ENCODE results near the gene MANBA.
"Not testable (repeated sequence)": the region's sequence is repeated elsewhere in the genome, so short reads cannot be mapped to it uniquely, and the experiment has no call there.

The MANBA gene

GRCh38 chr4:102713096-102713495, 47.7 kb downstream of the MANBA start:
- Histone ChIP-seq H4K12ac (ENCODE audit: low read depth, low read length) (no peak overlapping the region), H3K18ac (ENCODE audit: low read length) (no peak overlapping the region), H2AFZ (ENCODE audit: insufficient read depth, low read length, poor library complexity) (no peak overlapping the region), H3K79me1 (ENCODE audit: low read length) (peaks cover 24% of the 10 kb centered on the region), H2BK120ac (ENCODE audit: insufficient read depth, low read length, poor library complexity) (no peak overlapping the region), H3K9ac (ENCODE audit: low read length) (no peak overlapping the region), H2AK5ac (ENCODE audit: low read length) (no peak overlapping the region), H3K23ac (ENCODE audit: low read length) (no peak overlapping the region), H3K36me3 (ENCODE audit: control insufficient read depth in 1 of 2, insufficient read depth in 2 of 2, low read length in 2 of 2) (peaks cover 4 to 6% of the 10 kb centered on the region in 2 experiments), H3K27ac (ENCODE audit: low read depth, low read length) (peak overlapping the region; percentile 80), H2BK5ac (ENCODE audit: low read depth, low read length, poor library complexity) (no peak overlapping the region), H3K27me3 (ENCODE audit: insufficient read depth, low read length) (no peaks in the 10 kb centered on the region), H4K91ac (ENCODE audit: low read depth, low read length) (no peak overlapping the region), H3K14ac (ENCODE audit: low read length) (no peak overlapping the region), H3K9me3 (ENCODE audit: insufficient read depth, low read depth, low read length) (no peaks in the 10 kb centered on the region), H3K4me1 (ENCODE audit: control insufficient read depth in 1 of 2, insufficient read depth in 2 of 2, low read length in 2 of 2) (peaks cover 8 to 15% of the 10 kb centered on the region in 2 experiments), H3K4me3 (ENCODE audit: low read depth, low read length) (no peak overlapping the region), H4K8ac (ENCODE audit: low read depth, low read length) (no peak overlapping the region), H3K79me2 (ENCODE audit: control insufficient read depth, insufficient read depth, low read length, poor library complexity) (peaks cover 3% of the 10 kb centered on the region), H3K4ac (ENCODE audit: low read depth, low read length) (no peak overlapping the region), H3K4me2 (ENCODE audit: low read length) (no peak overlapping the region), H2BK12ac (ENCODE audit: low read length) (no peak overlapping the region)
- WGBS (ENCODE audit: extremely low coverage, insufficient coverage, insufficient read length): no CpG with 5 or more reads among the region's 3 CpGs
- peak in 1 of 2 donors; percentile 69 for DNase-seq

- H3K79me2 ChIP-seq (ENCODE audit: control insufficient read depth, insufficient read depth, low read length, poor library complexity): peaks cover 5% of the 10 kb centered on the region
- H3K36me3 ChIP-seq (ENCODE audit: control insufficient read depth in 1 of 2, insufficient read depth in 2 of 2, low read length in 2 of 2): peaks cover 4 to 6% of the 10 kb centered on the region in 2 experiments
- no peaks in the 10 kb centered on the region for H3K27me3 ChIP-seq (ENCODE audit: insufficient read depth, low read length)
- no peak overlapping the region for H3K4me2 ChIP-seq (ENCODE audit: low read length)
- H2BK12ac ChIP-seq (ENCODE audit: low read length): no peak overlapping the region
- no peak overlapping the region for H2AFZ ChIP-seq (ENCODE audit: insufficient read depth, low read length, poor library complexity)
- no peak for DNase-seq
- no peak overlapping the region for H4K91ac ChIP-seq (ENCODE audit: low read depth, low read length)
- H3K23ac ChIP-seq (ENCODE audit: low read length): no peak overlapping the region
- no peak overlapping the region for H3K14ac ChIP-seq (ENCODE audit: low read length)
- no peak overlapping the region for H4K8ac ChIP-seq (ENCODE audit: low read depth, low read length)
- no peak overlapping the region for H3K18ac ChIP-seq (ENCODE audit: low read length)
- H3K27ac ChIP-seq (ENCODE audit: low read depth, low read length): no peak overlapping the region
- no CpG with 5 or more reads among the region's 3 CpGs for WGBS (ENCODE audit: extremely low coverage, insufficient coverage, insufficient read length)
- H2BK120ac ChIP-seq (ENCODE audit: insufficient read depth, low read length, poor library complexity): no peak overlapping the region
- H2AK5ac ChIP-seq (ENCODE audit: low read length): no peak overlapping the region
- peaks cover 21% of the 10 kb centered on the region for H3K79me1 ChIP-seq (ENCODE audit: low read length)
- H3K9me3 ChIP-seq (ENCODE audit: insufficient read depth, low read depth, low read length): no peaks in the 10 kb centered on the region
- no peak overlapping the region for H3K9ac ChIP-seq (ENCODE audit: low read length)
- no peak overlapping the region for H3K4me3 ChIP-seq (ENCODE audit: low read depth, low read length)
- peaks cover 8 to 15% of the 10 kb centered on the region in 2 experiments for H3K4me1 ChIP-seq (ENCODE audit: control insufficient read depth in 1 of 2, insufficient read depth in 2 of 2, low read length in 2 of 2)
- no peak overlapping the region for H4K12ac ChIP-seq (ENCODE audit: low read depth, low read length)
- H3K4ac ChIP-seq (ENCODE audit: low read depth, low read length): no peak overlapping the region
- H2BK5ac ChIP-seq (ENCODE audit: low read depth, low read length, poor library complexity): no peak overlapping the region
Observed at GRCh38 chr4:102710986-102711385, 49.8 kb downstream of the MANBA start.

GRCh38 chr4:102709060-102709459, 51.7 kb downstream of the MANBA start:
- H4K8ac ChIP-seq (ENCODE audit: low read depth, low read length): peak overlapping the region; percentile 50
- not testable (repeated sequence) for H2BK5ac ChIP-seq (ENCODE audit: low read depth, low read length, poor library complexity); H4K12ac ChIP-seq (ENCODE audit: low read depth, low read length); H2AK5ac ChIP-seq (ENCODE audit: low read length); DNase-seq; H3K79me2 ChIP-seq (ENCODE audit: control insufficient read depth, insufficient read depth, low read length, poor library complexity); H3K9me3 ChIP-seq (ENCODE audit: insufficient read depth, low read depth, low read length); H2BK120ac ChIP-seq (ENCODE audit: insufficient read depth, low read length, poor library complexity); H3K14ac ChIP-seq (ENCODE audit: low read length); H3K4me3 ChIP-seq (ENCODE audit: low read depth, low read length); H3K27me3 ChIP-seq (ENCODE audit: insufficient read depth, low read length); H2AFZ ChIP-seq (ENCODE audit: insufficient read depth, low read length, poor library complexity); H3K18ac ChIP-seq (ENCODE audit: low read length); H3K9ac ChIP-seq (ENCODE audit: low read length); H3K27ac ChIP-seq (ENCODE audit: low read depth, low read length); H3K23ac ChIP-seq (ENCODE audit: low read length); H3K36me3 ChIP-seq (ENCODE audit: control insufficient read depth in 1 of 2, insufficient read depth in 2 of 2, low read length in 2 of 2); H3K4me2 ChIP-seq (ENCODE audit: low read length)
- peak overlapping the region; percentile 10 for H3K4ac ChIP-seq (ENCODE audit: low read depth, low read length)
- H2BK12ac ChIP-seq (ENCODE audit: low read length): peak overlapping the region; percentile 51
- peak overlapping the region; percentile 45 for H4K91ac ChIP-seq (ENCODE audit: low read depth, low read length)
- H3K4me1 ChIP-seq (ENCODE audit: control insufficient read depth in 1 of 2, insufficient read depth in 2 of 2, low read length in 2 of 2): peaks cover 21 to 22% of the 10 kb centered on the region in 2 experiments
- WGBS (ENCODE audit: extremely low coverage, insufficient coverage, insufficient read length): no CpG with 5 or more reads among the region's 1 CpG
- peaks cover 27% of the 10 kb centered on the region for H3K79me1 ChIP-seq (ENCODE audit: low read length)

GRCh38 chr4:102707150-102707549, 53.6 kb downstream of the MANBA start:
- no peak overlapping the region for H3K23ac ChIP-seq (ENCODE audit: low read length)

More at GRCh38 chr4:102707150-102707549, 53.6 kb downstream of the MANBA start:
- no peak overlapping the region for H3K18ac ChIP-seq (ENCODE audit: low read length)
- no peak overlapping the region for H4K12ac ChIP-seq (ENCODE audit: low read depth, low read length)
- no peaks in the 10 kb centered on the region for H3K9me3 ChIP-seq (ENCODE audit: insufficient read depth, low read depth, low read length)
- H3K9ac ChIP-seq (ENCODE audit: low read length): no peak overlapping the region
- no peak overlapping the region for H4K8ac ChIP-seq (ENCODE audit: low read depth, low read length)
- H2BK120ac ChIP-seq (ENCODE audit: insufficient read depth, low read length, poor library complexity): no peak overlapping the region
- H4K91ac ChIP-seq (ENCODE audit: low read depth, low read length): no peak overlapping the region
- H3K36me3 ChIP-seq (ENCODE audit: control insufficient read depth in 1 of 2, insufficient read depth in 2 of 2, low read length in 2 of 2): no peaks in the 10 kb centered on the region
- peaks cover 20% of the 10 kb centered on the region in 2 experiments for H3K4me1 ChIP-seq (ENCODE audit: control insufficient read depth in 1 of 2, insufficient read depth in 2 of 2, low read length in 2 of 2)
- no peaks in the 10 kb centered on the region for H3K27me3 ChIP-seq (ENCODE audit: insufficient read depth, low read length)
- H3K79me2 ChIP-seq (ENCODE audit: control insufficient read depth, insufficient read depth, low read length, poor library complexity): peaks cover 6% of the 10 kb centered on the region
- H3K4me2 ChIP-seq (ENCODE audit: low read length): no peak overlapping the region
- no peak overlapping the region for H2BK12ac ChIP-seq (ENCODE audit: low read length)
- H3K27ac ChIP-seq (ENCODE audit: low read depth, low read length): no peak overlapping the region
- DNase-seq: peak in 1 of 2 donors; percentile 25
- H3K14ac ChIP-seq (ENCODE audit: low read length): no peak overlapping the region
- no peak overlapping the region for H3K4ac ChIP-seq (ENCODE audit: low read depth, low read length)
- peaks cover 26% of the 10 kb centered on the region for H3K79me1 ChIP-seq (ENCODE audit: low read length)
- H2AK5ac ChIP-seq (ENCODE audit: low read length): no peak overlapping the region
- WGBS (ENCODE audit: extremely low coverage, insufficient coverage, insufficient read length): no CpG with 5 or more reads among the region's 1 CpG
- no peak overlapping the region for H3K4me3 ChIP-seq (ENCODE audit: low read depth, low read length)
- no peak overlapping the region for H2BK5ac ChIP-seq (ENCODE audit: low read depth, low read length, poor library complexity)
- H2AFZ ChIP-seq (ENCODE audit: insufficient read depth, low read length, poor library complexity): no peak overlapping the region

All from trophoblast cell (in vitro differentiated cells and primary cell).